IPS DF 4.7 (cell line): ENCODE data around the gene NOL9.

ENCODE experiments used
- DNase-seq: peaks from one replicate; pipeline ENCODE4 v3.0.0-alpha.2; 2013; ENCODE audit warnings: low spot score; ENCODE audit errors: extremely low read depth

The NOL9 gene

DNA sequence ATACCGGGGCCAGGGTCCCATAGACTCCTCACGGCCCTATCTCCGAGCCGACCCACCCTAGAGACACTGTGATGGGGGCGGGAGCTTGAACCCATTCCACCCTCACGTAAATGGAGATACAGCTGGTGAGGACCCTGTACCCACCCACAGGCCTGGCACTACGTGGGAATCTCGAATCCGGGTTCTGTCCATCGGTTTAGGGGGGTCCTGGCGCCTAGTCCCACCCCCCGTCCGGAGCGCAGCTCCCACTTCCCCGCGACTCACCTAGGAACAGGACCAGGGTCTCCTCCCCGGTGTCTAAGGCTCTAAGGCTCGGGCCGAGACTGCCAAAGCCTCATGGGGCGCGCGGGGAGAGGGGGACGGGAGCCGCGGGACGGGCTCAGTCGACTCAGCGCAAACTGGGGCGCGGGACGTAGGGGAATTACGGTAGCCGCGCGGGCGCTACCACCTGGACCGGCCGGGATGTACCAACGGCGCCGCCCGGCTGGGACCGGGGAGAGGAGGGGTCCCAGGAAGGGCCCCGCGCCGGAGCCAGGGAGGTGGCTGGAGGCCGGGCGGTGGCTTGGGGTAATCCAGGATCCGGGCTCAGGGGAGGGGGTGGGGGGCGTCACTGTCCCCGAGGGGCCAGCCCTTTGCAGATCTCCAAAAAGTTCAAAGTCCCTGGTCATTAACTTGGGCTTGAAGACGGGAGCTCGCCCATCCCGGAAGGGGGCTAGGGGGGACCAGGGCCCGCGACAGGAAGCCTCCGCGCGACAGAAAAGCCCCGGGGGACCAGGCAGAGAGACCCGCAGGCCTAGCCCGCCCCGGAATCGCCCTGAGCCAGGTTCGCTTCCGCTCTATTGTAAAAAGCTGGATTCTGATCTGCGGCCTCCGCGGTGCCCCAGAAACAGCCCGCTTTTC is 63.9 kb downstream of the NOL9 start:
- no peak for DNase-seq

DNA sequence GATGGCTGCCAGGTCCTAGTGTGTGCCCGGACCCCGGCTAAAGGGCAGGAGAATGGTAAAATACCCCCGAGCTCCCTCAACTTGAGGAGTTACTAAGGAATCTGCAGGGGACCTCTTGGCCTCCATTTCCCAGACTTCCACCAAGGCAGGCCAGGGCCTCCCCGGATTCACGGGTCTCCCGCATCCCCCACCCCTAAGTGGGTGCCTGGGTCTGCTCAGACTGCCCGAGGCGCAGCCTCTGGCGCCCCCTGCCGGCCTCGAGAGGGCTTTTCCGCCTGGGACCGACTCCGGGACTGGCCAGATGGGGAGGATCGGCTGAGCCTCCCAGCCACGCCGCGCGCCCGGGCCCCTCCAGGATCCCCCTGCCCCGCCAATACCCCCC is 64.5 kb downstream of the NOL9 start:
- no peak for DNase-seq

- no peak for DNase-seq
Measured at GRCh38 chr1:6489383-6489765, 64.9 kb downstream of the NOL9 start.

GRCh38 chr1:6488602-6489382 is 65.5 kb downstream of the NOL9 start:
- no peak for DNase-seq

- no peak for DNase-seq
Measured at GRCh38 chr1:6487804-6488484, 66.4 kb downstream of the NOL9 start.

GRCh38 chr1:6486433-6487011 is 67.8 kb downstream of the NOL9 start:
- peak; percentile 75 for DNase-seq

- DNase-seq, result no peak
Measured at GRCh38 chr1:6485168-6486101, 68.9 kb downstream of the NOL9 start.

DNA sequence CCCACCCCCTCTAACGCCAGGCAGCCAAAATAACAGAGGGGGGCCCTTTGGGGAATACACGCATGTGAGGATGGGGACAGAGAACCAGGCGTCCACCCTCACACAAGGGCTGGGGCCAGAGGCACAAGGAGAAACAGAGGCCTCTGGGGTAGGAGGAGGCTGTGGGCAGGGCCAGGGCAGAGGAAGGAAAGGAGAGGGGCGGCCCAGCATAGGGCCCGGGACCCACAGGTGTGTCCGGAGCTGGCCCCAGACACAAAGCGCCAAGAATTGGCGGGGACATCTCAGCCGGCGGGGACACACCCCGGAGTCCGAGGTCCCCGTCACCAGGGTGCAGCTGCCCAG is 69.5 kb downstream of the NOL9 start:
- DNase-seq, result no peak

DNA sequence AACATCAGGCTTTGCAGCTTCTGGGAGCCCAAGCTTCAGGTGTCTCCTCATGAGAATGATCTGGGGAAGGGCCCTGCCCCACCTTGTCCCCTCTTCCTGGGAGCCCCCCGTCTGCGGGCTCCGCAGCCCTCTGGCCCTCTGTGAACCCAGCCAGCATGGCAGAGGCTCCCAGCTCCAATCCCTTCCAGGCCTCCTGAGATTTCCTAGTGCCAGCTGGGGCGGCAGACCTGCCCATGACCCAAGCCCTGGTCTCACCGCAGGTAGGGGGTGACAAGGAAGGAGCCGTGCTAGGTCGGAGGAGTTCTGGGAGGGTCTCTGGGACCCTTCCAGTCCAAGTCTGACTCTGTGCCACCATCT is 70.6 kb downstream of the NOL9 start:
- no peak for DNase-seq

DNA sequence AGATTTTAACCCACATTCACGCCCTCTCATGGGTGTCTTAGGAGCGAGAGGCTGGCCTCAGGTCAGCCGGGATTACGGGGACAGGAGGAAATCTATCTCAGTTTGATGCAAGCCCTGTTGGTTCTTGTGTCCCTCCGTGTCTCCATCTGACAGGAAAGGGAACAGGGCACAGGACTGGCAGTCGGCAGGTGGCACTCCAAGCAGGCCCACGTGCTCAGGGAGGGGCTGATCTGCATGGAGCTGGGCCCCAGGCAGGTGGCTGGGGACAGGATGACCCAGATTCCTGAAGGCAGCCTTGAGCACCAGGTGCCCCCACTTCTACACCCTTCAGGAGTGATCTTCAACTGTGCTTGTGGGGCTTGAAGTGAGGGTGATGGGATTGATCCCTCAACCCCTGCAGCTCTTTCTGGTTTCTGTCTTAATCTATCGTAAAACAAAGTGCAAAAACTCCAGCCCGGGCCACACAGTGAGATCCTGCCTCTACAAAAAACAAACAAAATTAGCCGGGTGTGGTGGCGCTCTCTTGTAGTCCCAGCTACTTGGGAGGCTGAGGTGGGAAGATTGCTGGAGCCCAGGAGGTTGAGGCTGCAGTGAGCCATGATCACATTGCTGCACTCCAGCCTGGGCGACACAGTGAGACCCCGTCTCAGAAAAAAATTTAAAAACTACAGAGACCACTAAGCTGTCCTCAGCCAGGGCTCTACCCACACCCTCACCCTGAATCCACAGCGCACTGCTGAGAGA is 71.1 kb downstream of the NOL9 start:
- no peak for DNase-seq

GRCh38 chr1:6481820-6482219 is 72.5 kb downstream of the NOL9 start:
- no peak for DNase-seq

- no peak for DNase-seq
Measured at GRCh38 chr1:6477039-6477820, 77.1 kb downstream of the NOL9 start.

GRCh38 chr1:6476483-6476882 is 77.8 kb downstream of the NOL9 start:
- no peak for DNase-seq

GRCh38 chr1:6475381-6476133 is 78.8 kb downstream of the NOL9 start:
- DNase-seq, result no peak

DNA sequence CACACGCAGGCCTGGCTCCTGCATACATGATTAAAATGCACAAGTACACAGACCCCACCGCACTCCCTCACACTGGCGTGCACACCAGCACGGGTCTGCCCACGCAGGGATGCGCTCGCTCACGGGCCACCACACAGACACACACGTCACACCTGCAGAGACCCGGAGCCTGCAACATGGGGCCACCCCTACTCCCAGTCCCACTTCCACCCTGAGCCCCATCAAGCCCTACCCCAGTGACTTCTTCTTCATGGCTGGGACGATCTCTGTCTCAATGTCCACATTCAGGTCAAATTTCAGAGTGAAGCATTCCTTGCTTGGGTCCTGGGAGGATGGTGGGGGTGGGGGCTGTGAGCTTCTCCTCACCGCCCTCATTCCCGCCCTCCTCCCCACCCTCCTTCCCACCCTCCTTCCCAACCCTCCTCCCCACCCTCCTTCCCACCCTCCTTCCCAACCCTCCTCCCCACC is 79.5 kb downstream of the NOL9 start:
- DNase-seq, result no peak

DNA sequence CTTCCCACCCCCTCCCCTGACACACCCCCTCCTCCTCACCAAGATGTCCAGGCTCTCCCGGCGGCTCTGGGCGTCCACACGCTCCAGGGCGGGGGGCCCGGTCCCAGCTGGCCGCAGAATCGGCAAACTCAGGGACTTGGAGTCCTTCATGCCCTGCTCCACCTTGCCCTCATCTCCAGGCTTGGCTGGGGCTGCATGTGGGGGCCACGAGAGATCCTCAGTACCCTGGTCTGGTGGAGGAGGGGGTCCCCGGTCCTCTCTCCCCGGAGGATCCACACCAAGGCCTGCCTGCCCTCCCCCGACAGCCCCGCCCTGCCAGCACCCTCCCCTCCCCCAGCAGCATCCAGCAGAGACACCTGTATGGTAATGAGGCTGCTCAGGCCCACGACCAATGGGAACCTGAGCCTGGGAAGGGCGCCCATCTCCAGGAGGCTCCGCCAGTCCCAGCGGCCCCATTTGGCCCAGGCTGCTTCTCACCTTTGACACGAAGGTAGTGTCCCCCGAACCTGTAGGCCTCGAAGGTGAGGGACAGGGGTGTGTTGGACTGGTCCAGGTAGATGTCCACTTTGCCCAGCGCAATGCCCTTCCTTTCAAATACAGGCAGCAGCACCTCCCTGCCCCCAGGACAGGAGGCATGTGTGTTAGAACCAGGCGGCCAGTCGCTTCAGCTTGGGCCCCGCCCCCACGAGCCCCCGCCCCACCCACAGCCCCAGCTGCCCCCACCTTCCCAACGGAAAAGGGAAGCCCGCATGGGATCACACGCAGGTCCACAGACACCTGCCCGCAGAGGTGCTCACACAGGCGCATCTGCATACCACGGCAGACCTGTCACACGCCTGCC is 80.1 kb downstream of the NOL9 start:
- DNase-seq, result no peak

DNA sequence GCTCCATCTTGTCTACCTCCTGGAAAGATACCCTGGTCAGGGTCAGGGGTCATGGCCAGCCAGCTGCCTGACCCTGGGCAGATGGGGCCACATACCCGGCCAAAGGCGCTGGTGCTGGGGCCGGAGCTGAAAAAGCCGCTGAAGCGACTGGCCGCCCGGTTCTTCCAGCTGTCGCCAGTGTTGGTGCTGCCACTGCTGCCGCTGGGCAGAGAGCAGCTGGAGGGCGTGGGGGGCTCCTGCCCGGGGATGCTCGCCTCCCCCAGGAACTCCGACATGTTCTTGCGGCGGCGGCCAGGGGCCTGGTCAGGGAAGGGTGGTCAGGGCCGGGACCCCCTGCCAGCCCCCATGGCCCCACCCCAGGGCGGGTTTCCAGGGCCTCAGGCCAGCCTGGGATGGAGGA is 81.2 kb downstream of the NOL9 start:
- no peak for DNase-seq

DNA sequence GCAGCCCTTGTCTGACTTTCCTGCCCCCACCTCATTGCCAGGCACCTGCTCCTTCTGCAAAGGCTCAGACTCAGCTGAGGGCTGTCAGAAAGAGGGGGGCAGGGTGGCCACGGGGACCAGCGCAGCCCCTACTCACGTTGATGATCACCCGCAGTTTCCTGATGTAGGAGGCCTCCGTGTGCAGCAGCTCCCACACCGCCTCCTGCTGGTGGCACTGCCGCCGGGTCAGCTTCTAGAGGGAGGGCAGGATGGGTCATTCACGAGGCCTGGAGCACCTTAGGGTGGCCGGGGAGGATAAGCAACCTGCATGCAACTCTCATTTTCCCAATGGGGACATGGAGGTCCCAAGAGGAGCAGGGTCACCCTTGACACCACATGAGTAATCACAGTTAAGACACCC is 81.9 kb downstream of the NOL9 start:
- no peak for DNase-seq
